ENCODE data around the gene CST6.

DNA sequence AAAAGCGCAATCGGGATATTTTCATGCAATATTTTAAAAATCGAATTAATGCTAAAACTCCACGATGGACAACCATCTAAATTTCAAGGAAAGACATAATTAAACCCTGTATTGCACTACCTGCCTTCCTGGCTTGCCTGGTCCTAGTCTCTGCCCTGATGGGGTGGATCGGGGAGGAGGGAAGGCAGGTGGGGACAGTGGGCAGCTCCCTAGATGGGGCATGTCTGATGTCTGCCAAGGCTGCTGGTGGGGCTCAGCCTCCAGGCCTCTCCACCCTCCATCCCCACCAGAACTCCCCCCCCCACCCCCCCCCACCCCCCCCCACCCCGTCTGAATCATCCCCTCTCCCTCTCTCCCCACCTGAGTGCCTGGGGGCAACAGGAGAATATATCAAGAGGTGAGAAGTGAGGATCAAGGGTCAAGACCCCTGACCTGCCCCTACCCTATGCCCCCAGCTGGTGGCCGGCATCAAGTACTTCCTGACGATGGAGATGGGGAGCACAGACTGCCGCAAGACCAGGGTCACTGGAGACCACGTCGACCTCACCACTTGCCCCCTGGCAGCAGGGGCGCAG lies 650 bp downstream of the CST6 start:
- TF ChIP-seq CTCF (IDR thresholded peaks at IDR 0.05 in 8 of 11, conservative IDR thresholded peaks at IDR 0.05 in 3 of 11) (no peak), POLR2AphosphoS5 (IDR thresholded peaks at IDR 0.05) (no peak), POLR2A (IDR thresholded peaks at IDR 0.05) (no peak)

Measured in spleen (tissue), 7 donors.